AML-193 (cell line): ENCODE measurements around the gene HES1.

Experiments
- DNase-seq, 2 experiments: peaks; one replicate each; lab custom pipeline; 2025; lab: John Stamatoyannopoulos, UW

Gene HES1

GRCh38 chr3:194102436-194102835, 33.5 kb upstream of the HES1 start:
- DNase-seq: no peak

GRCh38 chr3:194103505-194103904, 32.4 kb upstream of the HES1 start:
- no peak for DNase-seq

- peak; percentile 88 for DNase-seq
Observed at GRCh38 chr3:194103983-194104751, 31.8 kb upstream of the HES1 start.

GRCh38 chr3:194105292-194105691, 30.7 kb upstream of the HES1 start:
- no peak for DNase-seq

- DNase-seq: no peak
Observed at GRCh38 chr3:194107107-194107506, 28.8 kb upstream of the HES1 start.

DNA sequence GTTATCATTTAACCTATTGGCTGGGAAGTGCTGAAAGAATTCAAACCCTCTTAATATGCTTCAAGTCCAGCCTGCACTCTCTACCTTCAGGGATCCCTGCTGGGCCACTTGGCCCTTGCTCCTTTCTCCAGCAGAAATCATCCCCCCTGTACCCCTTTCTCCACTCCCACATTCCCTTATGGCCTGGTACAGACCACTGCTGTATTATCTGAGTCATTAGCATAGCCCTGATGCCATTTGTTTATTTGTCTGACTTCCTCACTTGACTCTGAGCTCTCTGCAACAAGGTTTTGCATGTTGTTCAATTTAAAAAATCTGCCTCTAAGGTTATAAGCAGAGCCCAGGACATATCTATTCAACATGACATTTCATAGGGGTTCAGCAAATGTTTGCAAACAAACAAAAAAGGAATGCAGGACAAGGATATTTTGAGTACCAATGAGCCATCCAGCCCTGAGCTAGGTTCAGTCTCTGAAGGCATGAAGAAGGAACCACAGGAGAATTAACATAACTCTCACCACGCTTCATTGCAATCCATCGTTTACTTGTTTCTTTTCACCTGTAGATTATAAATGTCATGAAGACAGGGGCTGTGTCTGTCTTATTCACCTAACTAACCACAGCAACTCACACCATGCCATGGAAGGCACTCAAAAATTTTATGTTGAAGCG, 26.6 kb upstream of the HES1 start:
- no peak for DNase-seq

DNA sequence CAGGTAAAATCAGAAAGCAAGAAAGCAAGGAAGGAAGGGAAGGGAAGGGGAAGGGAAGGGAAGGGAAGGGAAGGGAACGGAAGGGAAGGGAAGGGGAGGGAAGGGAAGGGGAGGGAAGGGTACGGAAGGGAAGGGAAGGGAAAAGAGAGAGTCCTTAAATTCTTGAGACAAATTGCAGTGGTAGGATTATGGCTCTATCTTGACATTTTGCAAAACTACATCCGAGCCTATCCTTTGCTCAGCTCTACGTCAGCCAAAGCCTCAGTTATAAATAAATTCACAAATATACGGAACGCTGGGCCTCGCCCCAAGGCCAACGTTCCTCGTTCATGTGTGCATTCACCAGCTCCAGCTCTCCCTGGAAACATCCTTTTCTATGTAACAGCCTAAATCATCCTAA, 25.5 kb upstream of the HES1 start:
- DNase-seq: no peak

DNA sequence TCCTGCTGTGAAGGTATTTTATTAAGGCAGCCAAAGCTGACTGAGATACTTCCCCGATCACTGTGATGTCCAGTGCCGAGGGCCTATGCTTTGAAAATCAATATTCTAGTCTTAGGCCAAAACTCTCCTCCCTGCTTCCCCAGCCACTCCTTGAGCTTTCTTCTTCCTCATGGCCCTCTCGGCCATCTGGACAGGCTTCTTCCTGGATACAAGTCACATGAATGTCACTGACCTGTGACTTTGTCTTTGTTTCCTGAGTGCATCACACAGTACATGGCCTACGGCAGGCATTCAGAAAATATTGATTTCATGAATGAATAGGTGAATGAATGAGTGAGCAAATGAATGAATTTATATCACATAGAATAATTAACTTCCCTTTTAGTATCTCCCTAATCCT, 24.6 kb upstream of the HES1 start:
- DNase-seq: no peak

DNA sequence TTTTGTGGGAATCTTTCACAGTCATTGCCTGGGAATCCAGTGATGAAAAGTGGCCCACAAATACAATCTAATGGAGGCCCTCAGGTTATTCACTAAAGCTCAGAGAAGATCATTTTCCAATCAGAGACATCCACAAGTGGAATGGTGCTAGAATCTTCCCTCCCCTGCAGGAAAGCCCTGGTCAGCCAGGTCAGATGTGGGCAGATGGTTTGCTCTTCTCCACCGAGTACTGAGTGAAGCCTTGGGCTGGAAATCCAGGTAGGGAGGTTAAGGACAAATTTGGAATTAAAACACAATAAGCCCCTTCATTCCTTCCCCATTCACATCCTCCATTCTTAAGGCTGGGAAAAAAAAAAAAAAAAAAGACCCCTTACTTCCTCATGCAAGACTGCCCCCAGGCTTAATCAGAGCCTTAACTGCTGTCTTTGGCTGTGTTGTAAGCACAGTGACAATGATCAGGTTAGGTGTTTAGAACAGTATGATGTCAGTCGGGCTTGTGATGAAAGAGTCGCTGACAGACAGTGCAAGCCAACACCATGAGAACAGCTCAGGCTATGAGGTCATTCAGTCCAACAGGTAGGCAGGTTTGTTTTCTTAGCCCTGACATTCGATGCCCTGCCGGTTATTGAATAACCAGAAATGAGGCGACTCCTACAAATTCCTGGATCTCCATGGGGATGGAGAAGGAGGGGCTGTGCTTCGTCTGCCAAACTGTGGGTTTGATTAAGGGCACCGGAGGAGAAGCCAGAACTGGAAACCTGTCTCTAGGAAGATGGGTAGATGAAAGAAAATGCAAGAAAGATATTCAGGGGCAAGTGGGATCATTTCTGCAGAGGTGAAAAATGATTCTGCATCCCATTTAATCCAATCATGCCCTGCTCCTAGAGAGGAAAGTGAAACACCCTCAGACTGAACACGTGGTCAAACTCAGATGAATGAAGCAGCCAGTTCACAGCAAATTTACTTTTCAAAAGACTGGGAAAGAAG, 23.5 kb upstream of the HES1 start:
- DNase-seq: no peak

DNA sequence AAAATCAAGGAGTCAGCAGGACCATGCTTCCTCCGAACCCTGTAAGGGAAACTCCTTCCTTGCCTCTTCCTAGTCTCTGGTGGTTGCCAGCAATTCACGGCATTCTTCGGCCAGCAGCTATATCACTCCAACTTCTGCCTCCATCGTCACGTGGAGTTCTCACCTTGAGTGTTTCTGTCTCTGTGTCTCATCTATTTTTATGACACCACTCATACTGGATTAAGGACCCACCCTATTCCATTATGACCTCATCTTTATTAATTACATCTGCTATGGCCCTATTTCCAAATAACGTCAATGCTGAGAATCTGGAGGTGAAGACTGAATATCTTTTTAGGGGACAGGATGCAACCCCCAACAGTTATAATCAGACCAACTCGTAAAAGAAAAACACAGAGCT, 21.8 kb upstream of the HES1 start:
- DNase-seq: no peak

- no peak for DNase-seq
Observed at GRCh38 chr3:194117104-194117845, 18.7 kb upstream of the HES1 start.

DNA sequence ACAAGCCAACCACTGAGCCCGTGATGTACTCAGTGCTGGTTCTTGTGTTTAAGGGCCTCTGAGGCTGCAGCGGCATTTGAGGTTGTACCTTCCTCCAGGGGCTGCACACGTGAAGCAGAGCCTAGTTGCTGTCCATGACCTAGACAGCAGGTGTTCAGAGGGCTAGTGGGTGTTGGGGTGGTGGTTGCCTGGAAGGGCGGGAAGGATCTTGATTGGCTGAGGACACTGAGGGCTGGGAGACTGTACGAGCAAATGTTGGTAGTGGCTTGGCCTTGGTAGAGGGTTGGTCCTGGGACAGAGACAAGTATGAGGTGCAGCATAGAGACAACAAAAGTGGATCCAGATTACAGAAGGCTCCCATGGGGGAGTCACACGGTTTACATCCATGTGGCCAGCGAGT, 17.0 kb upstream of the HES1 start:
- no peak for DNase-seq

DNA sequence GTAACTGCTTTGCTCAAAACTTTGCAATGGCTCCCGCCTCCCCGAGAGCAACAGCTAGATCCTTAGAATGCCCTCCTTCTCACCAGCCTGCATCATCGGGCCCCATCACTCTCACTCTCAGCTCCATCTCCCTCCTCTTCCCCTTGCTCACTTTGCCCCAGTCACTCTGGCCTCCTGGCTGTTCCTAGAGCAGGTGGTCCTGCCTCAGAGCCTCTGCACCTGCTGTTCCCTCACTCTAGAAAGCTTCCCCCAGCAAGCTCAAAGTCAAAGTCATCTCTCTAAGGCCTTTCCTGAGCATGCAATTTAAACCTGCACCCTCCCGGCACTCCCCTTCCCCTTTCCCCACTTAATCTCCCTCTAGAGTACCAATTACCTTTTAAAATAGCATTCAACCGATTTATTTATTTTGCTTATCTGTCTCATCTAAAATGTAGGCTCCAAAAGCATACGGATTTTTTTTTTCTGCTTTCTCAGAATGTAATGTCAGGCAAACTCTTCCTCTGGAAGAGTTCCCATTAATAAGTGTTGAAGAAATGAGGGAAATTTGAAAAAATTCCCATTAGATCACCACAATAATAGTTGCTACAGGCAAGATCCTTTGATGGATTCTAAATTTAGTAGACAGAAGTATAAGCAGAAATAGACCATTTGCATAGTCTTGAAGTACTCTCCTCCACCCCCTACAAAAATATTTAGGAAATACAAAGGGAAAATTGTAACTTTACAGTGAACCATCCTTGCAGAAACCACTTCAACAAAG, 15.9 kb upstream of the HES1 start:
- DNase-seq: no peak

DNA sequence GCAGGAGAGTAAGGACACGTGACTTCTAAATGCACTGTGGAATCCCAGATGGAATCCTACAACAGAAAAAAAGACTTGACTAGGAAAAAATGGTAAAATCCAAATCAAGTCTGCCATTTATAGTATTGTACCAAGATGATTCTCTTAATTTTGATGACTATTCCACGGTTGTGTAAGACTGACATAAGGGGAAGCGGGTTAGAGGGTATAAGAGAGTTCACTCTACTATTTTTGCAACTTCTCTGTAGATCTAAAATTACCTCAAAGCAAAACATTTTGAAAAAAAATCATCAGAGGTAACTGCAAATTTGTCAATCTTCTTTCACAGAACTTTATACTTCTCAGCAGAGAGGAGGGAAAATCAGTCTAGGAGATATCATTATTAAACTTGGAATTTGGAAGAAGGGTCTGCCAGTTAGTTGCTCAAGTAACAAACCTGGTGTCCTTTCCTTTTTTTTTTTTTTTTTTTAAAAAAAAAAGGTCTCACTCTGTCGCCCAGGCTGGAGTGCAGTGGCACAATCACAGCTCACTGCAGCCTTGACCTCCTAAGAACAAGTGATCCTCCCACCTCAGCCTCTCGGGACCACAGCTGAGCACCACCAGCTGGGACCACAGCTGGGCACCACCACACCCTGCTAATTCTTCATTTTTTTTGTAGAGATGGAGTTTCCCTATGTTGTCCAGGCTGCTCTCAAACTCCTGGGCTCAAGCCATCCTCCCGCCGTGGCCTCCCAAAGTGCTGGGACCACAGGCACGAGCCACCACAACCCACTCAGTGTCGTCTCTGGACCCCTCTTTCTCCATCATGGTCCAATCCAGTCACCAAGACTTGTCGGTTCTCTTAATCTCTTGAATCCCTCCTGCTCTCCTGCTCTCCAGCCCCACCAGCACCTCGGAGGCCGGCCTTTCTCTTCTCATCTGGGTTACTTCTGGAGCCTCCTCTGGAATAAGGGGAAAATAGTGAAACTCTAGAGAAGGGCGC, 14.9 kb upstream of the HES1 start:
- DNase-seq: peak; percentile 60 to 62

GRCh38 chr3:194121891-194122631, 13.9 kb upstream of the HES1 start:
- DNase-seq: no peak

DNA sequence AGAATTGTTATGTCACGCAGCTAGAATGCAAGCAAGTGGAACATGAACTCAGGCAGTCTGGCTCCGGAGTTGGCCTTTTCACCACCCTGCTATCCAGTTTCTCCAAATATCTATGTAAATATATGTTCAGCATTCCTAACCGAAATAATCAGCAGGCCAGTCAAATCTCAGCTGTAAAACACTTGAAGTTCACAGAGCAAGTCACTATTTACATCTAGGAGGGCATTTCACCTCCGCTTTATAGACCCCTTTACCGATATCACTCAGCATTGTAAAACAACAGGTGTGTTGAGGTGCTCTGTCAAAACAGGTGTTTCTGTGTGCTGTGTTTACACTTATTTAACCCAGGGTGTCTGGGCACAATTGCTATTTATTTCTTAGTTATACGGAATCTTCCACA, 12.2 kb upstream of the HES1 start:
- DNase-seq: no peak

DNA sequence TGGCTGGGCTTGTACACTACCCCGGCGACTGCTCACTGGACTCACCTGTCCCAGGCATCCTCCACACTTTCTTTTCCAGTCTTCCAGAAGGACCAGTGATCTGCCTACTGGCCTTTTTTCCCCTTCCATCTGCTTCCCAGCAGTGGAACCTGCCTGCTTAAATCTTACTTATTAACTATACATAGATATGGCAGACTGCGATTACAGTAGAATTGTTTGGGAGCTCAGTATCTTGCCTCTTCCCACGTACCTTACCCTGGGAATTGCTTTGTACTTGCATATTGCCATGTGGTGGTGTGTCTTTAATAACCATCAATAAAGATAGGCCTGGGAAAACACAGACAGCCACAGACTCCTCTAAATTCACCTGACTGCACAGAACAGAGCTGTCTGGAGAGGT, 11.8 kb upstream of the HES1 start:
- DNase-seq: no peak

- no peak for DNase-seq
Observed at GRCh38 chr3:194125442-194125841, 10.5 kb upstream of the HES1 start.

DNA sequence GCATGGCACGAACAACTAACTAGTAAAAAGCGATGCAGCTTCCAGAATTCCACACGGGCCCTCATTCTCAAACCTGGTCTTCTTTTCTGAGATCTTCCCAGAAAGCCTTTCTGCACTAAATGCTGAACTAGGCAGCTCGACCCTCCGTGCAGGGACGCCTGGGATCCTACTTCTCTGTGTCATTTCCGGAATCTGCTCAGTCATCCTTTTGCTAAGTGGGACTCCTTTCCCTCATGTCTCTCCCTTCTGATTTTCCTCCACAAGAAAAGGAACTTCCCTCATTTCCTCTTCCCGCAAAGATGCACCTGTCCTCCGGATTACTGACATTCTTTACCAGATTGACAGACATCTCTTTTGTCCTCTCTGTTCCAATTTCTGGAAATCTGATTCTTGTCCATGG, 9.2 kb upstream of the HES1 start:
- no peak for DNase-seq
